KMS-11 (cell line): ENCODE data around the gene C10orf67.

ENCODE experiments used
- H2AFZ ChIP-seq: fragments of 200-600 bp; sonication (generic); 2 replicates; pipeline ENCODE4 v1.6.1; 2016; ENCODE audit warnings: antibody characterized with exemption, mixed run types, low read depth
- H3K27ac ChIP-seq: fragments of 200-600 bp; sonication (generic); 2 replicates; pipeline ENCODE4 v1.6.1; 2016; ENCODE audit warnings: mild to moderate bottlenecking, mixed run types
- H3K27me3 ChIP-seq: fragments of 200-600 bp; sonication (generic); 2 replicates; pipeline ENCODE4 v1.6.1; 2017; ENCODE audit warnings: mild to moderate bottlenecking, low read depth, mixed run types, moderate library complexity; ENCODE audit not compliant: insufficient read depth
- H3K36me3 ChIP-seq: fragments of 200-600 bp; sonication (generic); 2 replicates; pipeline ENCODE4 v1.6.1; 2017; ENCODE audit warnings: mild to moderate bottlenecking, mixed run types; ENCODE audit not compliant: insufficient read depth
- H3K4me1 ChIP-seq: fragments of 200-600 bp; sonication (generic); 2 replicates; pipeline ENCODE4 v1.6.1; 2016; ENCODE audit warnings: mild to moderate bottlenecking, low read depth, mixed run types; ENCODE audit not compliant: poor library complexity, severe bottlenecking
- H3K4me2 ChIP-seq: fragments of 200-600 bp; sonication (generic); 2 replicates; pipeline ENCODE4 v1.7.0; 2016; ENCODE audit warnings: mild to moderate bottlenecking, mixed run types
- H3K4me3 ChIP-seq: fragments of 200-600 bp; sonication (generic); IDR thresholded peaks from 2 replicates; pipeline ENCODE4 v1.6.1; 2017; ENCODE audit warnings: low read depth, low read length, mixed read lengths; ENCODE audit not compliant: insufficient read depth
- H3K79me2 ChIP-seq: fragments of 200-600 bp; sonication (generic); 2 replicates; pipeline ENCODE4 v1.6.1; 2016; ENCODE audit warnings: low read depth, mixed run types; ENCODE audit not compliant: insufficient read depth
- H3K9ac ChIP-seq: fragments of 200-600 bp; sonication (generic); 2 replicates; pipeline ENCODE4 v1.6.1; 2016; ENCODE audit warnings: mild to moderate bottlenecking, mixed run types
- H4K20me1 ChIP-seq: fragments of 200-600 bp; sonication (generic); 2 replicates; pipeline ENCODE4 v1.6.1; 2016; ENCODE audit warnings: mild to moderate bottlenecking, mixed run types; ENCODE audit not compliant: insufficient read depth
- CTCF ChIP-seq: fragments of 200-600 bp; sonication (generic); conservative IDR thresholded peaks from 2 replicates; pipeline ENCODE4 v1.6.1; 2017; ENCODE audit warnings: low read depth, mild to moderate bottlenecking, antibody characterized with exemption, low read length, moderate library complexity, mixed read lengths

C10orf67 gene

GRCh38 chr10:23217471-23217870 is 127.1 kb downstream of the C10orf67 start:
- no peak for TF ChIP-seq CTCF
- Histone ChIP-seq H3K9ac (no peak overlapping the region), H4K20me1 (no peaks in the 10 kb centered on the region), H3K27me3 (no peaks in the 10 kb centered on the region), H3K4me1 (peaks cover 11% of the 10 kb centered on the region), H3K4me3 (no peak overlapping the region), H3K27ac (no peak overlapping the region), H3K4me2 (no peak overlapping the region), H2AFZ (no peak overlapping the region), H3K79me2 (no peaks in the 10 kb centered on the region), H3K36me3 (no peaks in the 10 kb centered on the region)

- TF ChIP-seq CTCF: no peak
- no peaks in the 10 kb centered on the region for H4K20me1 ChIP-seq
- no peak overlapping the region for H2AFZ ChIP-seq
- no peak overlapping the region for H3K27ac ChIP-seq
- no peaks in the 10 kb centered on the region for H3K36me3 ChIP-seq
- no peaks in the 10 kb centered on the region for H3K27me3 ChIP-seq
- no peaks in the 10 kb centered on the region for H3K79me2 ChIP-seq
- no peak overlapping the region for H3K4me2 ChIP-seq
- H3K4me1 ChIP-seq: peaks cover 4% of the 10 kb centered on the region
- H3K4me3 ChIP-seq: no peak overlapping the region
- H3K9ac ChIP-seq: no peak overlapping the region
These were observed 138.5 kb downstream of the C10orf67 start for GRCh38 chr10:23205972-23206642.

GRCh38 chr10:23204773-23205172 is 139.8 kb downstream of the C10orf67 start:
- no peak overlapping the region for H3K27ac ChIP-seq
- no peak for TF ChIP-seq CTCF
- H4K20me1 ChIP-seq: no peaks in the 10 kb centered on the region
- H3K36me3 ChIP-seq: no peaks in the 10 kb centered on the region
- H3K4me1 ChIP-seq: no peaks in the 10 kb centered on the region
- H3K4me2 ChIP-seq: no peak overlapping the region
- H3K79me2 ChIP-seq: no peaks in the 10 kb centered on the region
- H3K27me3 ChIP-seq: no peaks in the 10 kb centered on the region
- H3K4me3 ChIP-seq: no peak overlapping the region
- no peak overlapping the region for H2AFZ ChIP-seq
- no peak overlapping the region for H3K9ac ChIP-seq

- H3K79me2 ChIP-seq: no peaks in the 10 kb centered on the region
These were observed 140.9 kb downstream of the C10orf67 start for GRCh38 chr10:23203369-23204325.

More at GRCh38 chr10:23203369-23204325, 140.9 kb downstream of the C10orf67 start:
- no peak overlapping the region for H3K27ac ChIP-seq
- no peaks in the 10 kb centered on the region for H3K36me3 ChIP-seq
- no peak for TF ChIP-seq CTCF
- H3K4me1 ChIP-seq: no peaks in the 10 kb centered on the region
- no peak overlapping the region for H2AFZ ChIP-seq
- no peaks in the 10 kb centered on the region for H3K27me3 ChIP-seq
- H3K4me2 ChIP-seq: no peak overlapping the region
- no peak overlapping the region for H3K4me3 ChIP-seq
- no peaks in the 10 kb centered on the region for H4K20me1 ChIP-seq
- no peak overlapping the region for H3K9ac ChIP-seq
